HUES6 (cell line): ENCODE data around the gene MIAT.
A peak's percentile ranks its signal among the peaks of the same experiment; 100 is the strongest.

Experiments
- H3K27ac ChIP-seq: 2 replicates; pipeline ENCODE4 v1.7.0; 2013; ENCODE audit warnings: low read depth, mild to moderate bottlenecking, low read length, inconsistent platforms
- H3K27me3 ChIP-seq: 2 replicates; pipeline ENCODE4 v1.6.1; 2013; ENCODE audit warnings: low read length; ENCODE audit not compliant: control insufficient read depth, insufficient read depth
- H3K36me3 ChIP-seq: 2 replicates; pipeline ENCODE4 v1.6.1; 2013; ENCODE audit warnings: low read length; ENCODE audit not compliant: control insufficient read depth, insufficient read depth
- H3K4me1 ChIP-seq: 2 replicates; pipeline ENCODE4 v1.6.1; 2013; ENCODE audit warnings: low read length; ENCODE audit not compliant: control insufficient read depth, insufficient read depth
- H3K4me3 ChIP-seq: 2 replicates; pipeline ENCODE4 v1.5.1; 2013; ENCODE audit warnings: low read depth, low read length
- H3K9ac ChIP-seq: one replicate; pipeline ENCODE4 v1.6.1; 2013; ENCODE audit warnings: mild to moderate bottlenecking, low read length
- H3K9me3 ChIP-seq: 2 replicates; pipeline ENCODE4 v1.6.1; 2013; ENCODE audit warnings: low read depth, low read length; ENCODE audit not compliant: control insufficient read depth, insufficient read depth

The MIAT gene

GRCh38 chr22:26650722-26651421, 6.5 kb upstream of the MIAT start:
- Histone ChIP-seq H3K27ac (no peak overlapping the region), H3K4me3 (no peak overlapping the region), H3K4me1 (peaks cover 35% of the 10 kb centered on the region), H3K9me3 (no peaks in the 10 kb centered on the region), H3K27me3 (peaks cover 28% of the 10 kb centered on the region), H3K9ac (no peak overlapping the region), H3K36me3 (no peaks in the 10 kb centered on the region)

DNA sequence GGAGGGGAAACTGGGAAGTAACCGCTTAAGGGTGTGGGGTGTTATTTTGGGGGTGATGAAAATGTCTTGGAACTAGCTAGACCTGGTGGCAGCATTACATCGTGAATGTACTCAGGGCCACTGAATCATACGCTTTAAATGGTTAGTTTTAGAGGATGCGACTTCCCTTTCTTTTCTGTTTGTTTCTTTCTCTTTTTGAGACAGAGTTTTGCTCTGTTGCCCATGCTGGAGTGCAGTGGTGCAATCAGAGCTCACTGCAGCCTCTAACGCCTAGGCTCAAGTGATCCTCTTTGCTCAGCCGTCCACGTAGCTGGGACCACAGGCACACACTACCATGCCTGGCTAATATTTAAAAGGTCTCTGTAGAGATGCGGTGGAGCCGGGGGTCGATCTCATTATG, 5.6 kb upstream of the MIAT start:
- H3K36me3 ChIP-seq: no peaks in the 10 kb centered on the region
- H3K27ac ChIP-seq: no peak overlapping the region
- H3K4me1 ChIP-seq: peaks cover 26% of the 10 kb centered on the region
- H3K9me3 ChIP-seq: no peaks in the 10 kb centered on the region
- H3K9ac ChIP-seq: no peak overlapping the region
- no peak overlapping the region for H3K4me3 ChIP-seq
- H3K27me3 ChIP-seq: peaks cover 32% of the 10 kb centered on the region

- Histone ChIP-seq H3K4me1 (peaks cover 18% of the 10 kb centered on the region), H3K9ac (peak overlapping the region; percentile 51), H3K9me3 (no peaks in the 10 kb centered on the region), H3K4me3 (peak overlapping the region; percentile 86), H3K27me3 (peaks cover 27% of the 10 kb centered on the region), H3K36me3 (peaks cover 5% of the 10 kb centered on the region; the same call in 1 of the 2 replicates), H3K27ac (0 out of 2 replicates have a peak overlapping the region, but pooled peaks have one; percentile 3)
These were observed 773 bp downstream of the MIAT start for GRCh38 chr22:26658161-26658560.

DNA sequence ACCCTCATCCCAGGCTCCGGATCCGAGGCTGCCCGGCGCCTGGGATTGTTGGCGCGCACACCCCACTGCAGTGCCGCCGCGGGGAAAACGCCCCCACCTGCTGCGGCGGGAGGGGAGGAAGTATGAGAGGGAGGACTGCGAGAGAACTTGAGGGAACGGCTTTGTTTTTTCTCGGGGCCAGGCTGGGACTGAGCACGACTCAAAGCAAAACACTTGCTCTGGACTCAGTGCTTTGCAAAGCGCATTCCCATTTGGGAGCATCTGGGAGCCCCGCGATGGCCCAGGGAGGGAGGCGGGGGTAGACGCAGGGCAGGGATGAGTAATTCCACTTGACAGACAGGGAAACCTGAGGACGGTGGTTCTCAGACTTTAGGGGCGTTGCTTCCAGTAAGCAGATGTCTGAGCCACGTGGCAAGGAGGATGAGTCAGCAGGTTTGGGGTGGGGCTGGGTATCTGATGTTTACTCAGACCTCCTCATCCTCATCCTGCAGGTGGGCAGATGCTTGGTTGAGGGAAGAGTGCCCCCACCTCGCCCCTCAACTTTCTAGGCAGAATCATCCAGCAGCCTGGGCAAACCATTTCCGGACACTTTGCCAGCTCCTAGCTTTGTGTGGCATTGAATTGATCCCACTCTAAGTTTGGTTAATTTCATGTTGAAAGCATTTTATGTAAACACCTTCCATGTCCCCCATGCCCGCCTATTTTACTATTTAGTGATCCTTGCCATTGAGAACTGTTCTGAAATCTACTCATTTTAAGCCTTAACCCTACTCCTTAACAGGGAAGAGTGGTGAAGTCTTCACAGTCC, 1.5 kb downstream of the MIAT start:
- H3K4me3 ChIP-seq: peak overlapping the region; percentile 86
- peaks cover 27% of the 10 kb centered on the region for H3K27me3 ChIP-seq
- peak overlapping the region; percentile 51 for H3K9ac ChIP-seq
- H3K27ac ChIP-seq: peak overlapping the region; percentile 71
- H3K4me1 ChIP-seq: peaks cover 18% of the 10 kb centered on the region
- H3K36me3 ChIP-seq: peaks cover 10% of the 10 kb centered on the region; the same call in 1 of the 2 replicates
- H3K9me3 ChIP-seq: no peaks in the 10 kb centered on the region

DNA sequence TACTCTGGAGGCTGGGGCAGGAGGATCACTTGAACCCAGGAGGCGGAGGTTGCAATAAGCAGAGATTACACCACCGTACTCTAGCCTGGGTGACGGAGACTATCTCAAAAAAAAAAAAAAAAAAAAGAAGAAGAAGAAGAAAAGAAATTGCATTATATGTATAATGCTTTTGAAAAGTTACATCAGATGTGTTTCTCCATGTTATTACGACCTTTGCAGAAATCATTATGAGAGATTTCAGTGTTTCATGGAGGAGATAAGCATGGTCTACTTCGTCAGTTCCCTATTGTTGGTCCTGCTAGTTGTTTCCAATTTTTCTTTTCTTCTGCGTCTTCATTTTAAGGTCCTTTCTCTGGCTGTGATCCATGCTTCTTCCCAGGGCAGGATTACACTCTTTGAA, 3.0 kb downstream of the MIAT start:
- H3K27ac ChIP-seq: peak overlapping the region; percentile 63; the same call in 1 of the 2 replicates
- no peak overlapping the region for H3K4me3 ChIP-seq
- peaks cover 21% of the 10 kb centered on the region for H3K4me1 ChIP-seq
- peak overlapping the region; percentile 62 for H3K9ac ChIP-seq
- H3K27me3 ChIP-seq: peaks cover 26% of the 10 kb centered on the region
- peaks cover 10% of the 10 kb centered on the region; the same call in 1 of the 2 replicates for H3K36me3 ChIP-seq
- no peaks in the 10 kb centered on the region for H3K9me3 ChIP-seq

DNA sequence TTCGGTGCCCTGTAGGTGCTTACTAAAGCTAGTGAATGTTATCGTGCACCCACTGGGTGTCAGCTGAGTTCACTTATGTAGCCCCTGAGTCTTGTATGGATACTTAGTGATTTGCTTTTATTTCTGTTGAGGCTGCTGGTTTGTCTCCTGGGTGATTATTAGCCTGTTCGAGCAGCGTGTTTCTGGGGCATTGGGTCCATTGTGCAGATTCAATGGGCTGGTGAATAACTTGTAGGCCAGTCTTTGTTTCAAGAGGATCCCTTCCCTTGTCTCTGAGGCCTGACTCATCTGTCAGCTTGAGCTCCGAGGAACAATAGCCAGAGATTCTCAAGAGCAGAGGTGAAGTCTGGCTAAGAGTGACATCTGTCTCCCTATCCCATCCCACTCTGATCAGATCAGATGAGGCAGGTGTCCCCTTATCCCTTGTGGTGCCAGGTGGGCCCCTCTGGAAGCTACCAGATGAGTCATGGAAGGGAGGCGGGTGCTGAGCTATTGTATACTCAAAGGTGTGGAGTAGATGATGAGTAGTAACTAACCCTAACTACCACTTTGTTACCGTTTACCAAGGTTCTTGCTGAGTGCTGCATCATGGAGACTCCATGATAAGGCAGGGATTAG, 3.7 kb downstream of the MIAT start:
- H3K36me3 ChIP-seq: peaks cover 10% of the 10 kb centered on the region; the same call in 1 of the 2 replicates
- H3K4me1 ChIP-seq: peaks cover 21% of the 10 kb centered on the region
- no peaks in the 10 kb centered on the region for H3K9me3 ChIP-seq
- H3K9ac ChIP-seq: peak overlapping the region; percentile 62
- peaks cover 22% of the 10 kb centered on the region for H3K27me3 ChIP-seq
- peak overlapping the region; percentile 63; the same call in 1 of the 2 replicates for H3K27ac ChIP-seq
- H3K4me3 ChIP-seq: no peak overlapping the region

GRCh38 chr22:26662160-26662559, 4.8 kb downstream of the MIAT start:
- peaks cover 13% of the 10 kb centered on the region for H3K27me3 ChIP-seq
- no peak overlapping the region for H3K9ac ChIP-seq
- no peak overlapping the region for H3K4me3 ChIP-seq
- H3K9me3 ChIP-seq: no peaks in the 10 kb centered on the region
- peaks cover 21% of the 10 kb centered on the region for H3K4me1 ChIP-seq
- H3K36me3 ChIP-seq: peaks cover 13% of the 10 kb centered on the region; the same call in 1 of the 2 replicates
- no peak overlapping the region for H3K27ac ChIP-seq

DNA sequence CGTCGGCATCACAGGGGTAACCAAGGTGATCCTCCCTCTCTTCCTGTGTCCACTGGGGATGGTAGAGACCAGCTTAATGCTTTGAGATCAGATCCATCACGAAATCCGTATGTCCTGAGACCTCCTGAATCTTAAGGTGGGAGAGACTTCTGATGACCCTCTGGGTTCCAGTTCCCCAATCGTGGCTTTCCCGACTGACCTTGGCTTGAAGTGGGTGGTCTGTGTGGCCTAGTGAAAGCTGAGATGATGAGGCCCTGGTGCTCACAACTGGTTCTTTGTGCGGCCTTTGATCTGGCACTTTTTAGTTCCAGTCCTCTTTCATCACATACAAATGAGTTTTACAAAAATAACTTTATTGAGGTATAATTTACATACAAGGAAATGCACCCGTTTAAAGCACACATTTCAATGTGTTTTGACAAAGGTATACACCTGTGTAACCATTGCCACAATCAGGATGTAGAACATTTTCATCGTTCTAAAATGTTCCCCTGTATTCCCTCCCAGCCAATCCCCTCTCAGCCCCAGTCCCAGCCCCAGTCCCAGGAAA, 6.1 kb downstream of the MIAT start:
- Histone ChIP-seq H3K9ac (no peak overlapping the region), H3K4me3 (no peak overlapping the region), H3K9me3 (no peaks in the 10 kb centered on the region), H3K36me3 (peaks cover 17% of the 10 kb centered on the region; the same call in 1 of the 2 replicates), H3K27me3 (peaks cover under 1% of the 10 kb centered on the region; the same call in 1 of the 2 replicates), H3K4me1 (peaks cover 21% of the 10 kb centered on the region), H3K27ac (no peak overlapping the region)

- Histone ChIP-seq H3K9me3 (no peaks in the 10 kb centered on the region), H3K9ac (no peak overlapping the region), H3K4me3 (no peak overlapping the region), H3K4me1 (peaks cover 14% of the 10 kb centered on the region), H3K27ac (no peak overlapping the region), H3K36me3 (peaks cover 20% of the 10 kb centered on the region; the same call in 1 of the 2 replicates), H3K27me3 (no peaks in the 10 kb centered on the region)
These were observed 8.4 kb downstream of the MIAT start for GRCh38 chr22:26665813-26666231.

GRCh38 chr22:26667140-26667539, 9.8 kb downstream of the MIAT start:
- Histone ChIP-seq H3K36me3 (peaks cover 20% of the 10 kb centered on the region; the same call in 1 of the 2 replicates), H3K9me3 (no peaks in the 10 kb centered on the region), H3K4me1 (peaks cover 12% of the 10 kb centered on the region)

More at GRCh38 chr22:26667140-26667539, 9.8 kb downstream of the MIAT start:
- Histone ChIP-seq H3K4me3 (no peak overlapping the region), H3K9ac (no peak overlapping the region), H3K27me3 (no peaks in the 10 kb centered on the region), H3K27ac (no peak overlapping the region)
